Measurements from ENCODE around the gene XAGE1A.
"Not testable (repeated sequence)": the region's sequence is repeated elsewhere in the genome, so short reads cannot be mapped to it uniquely, and the experiment has no call there.

The XAGE1A gene, protein sequence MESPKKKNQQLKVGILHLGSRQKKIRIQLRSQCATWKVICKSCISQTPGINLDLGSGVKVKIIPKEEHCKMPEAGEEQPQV

DNA sequence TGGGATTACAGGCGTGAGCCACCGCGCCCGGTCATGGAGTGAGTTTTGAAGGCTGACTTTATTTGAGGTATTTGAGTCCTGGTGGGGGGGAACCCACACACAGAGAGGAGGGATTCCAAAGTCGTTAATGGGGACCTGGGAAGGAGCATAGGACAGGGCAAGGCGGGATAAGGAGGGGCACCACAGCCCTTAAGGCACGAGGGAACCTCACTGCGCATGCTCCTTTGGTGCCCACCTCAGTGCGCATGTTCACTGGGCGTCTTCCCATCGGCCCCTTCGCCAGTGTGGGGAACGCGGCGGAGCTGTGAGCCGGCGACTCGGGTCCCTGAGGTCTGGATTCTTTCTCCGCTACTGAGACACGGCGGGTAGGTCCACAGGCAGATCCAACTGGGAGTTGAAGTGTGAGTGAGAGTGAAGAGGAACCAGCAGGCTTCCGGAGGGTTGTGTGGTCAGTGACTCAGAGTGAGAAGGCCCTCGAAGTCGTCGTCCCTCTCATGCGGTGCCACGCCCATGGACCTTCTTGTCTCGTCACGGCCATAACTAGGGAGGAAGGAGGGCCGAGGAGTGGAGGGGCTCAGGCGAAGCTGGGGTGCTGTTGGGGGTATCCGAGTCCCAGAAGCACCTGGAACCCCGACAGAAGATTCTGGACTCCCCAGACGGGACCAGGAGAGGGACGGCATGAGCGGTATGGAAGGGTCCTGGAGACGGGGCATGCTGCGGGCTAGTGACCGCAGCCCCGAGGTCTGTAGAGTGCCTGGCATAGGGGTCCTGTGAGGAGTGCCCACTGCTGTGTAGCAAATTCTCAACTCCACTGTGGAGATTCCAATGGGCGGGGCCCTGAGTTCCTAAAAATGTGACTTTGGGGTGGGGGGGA, at the start of gene XAGE1A:
Gene XAGE1A (plus strand): TSS at position 264 of the 874 bp plus-strand sequence. CDS start 1,554 bp downstream, outside the sequence.
- not testable (repeated sequence) for DNase-seq

DNA sequence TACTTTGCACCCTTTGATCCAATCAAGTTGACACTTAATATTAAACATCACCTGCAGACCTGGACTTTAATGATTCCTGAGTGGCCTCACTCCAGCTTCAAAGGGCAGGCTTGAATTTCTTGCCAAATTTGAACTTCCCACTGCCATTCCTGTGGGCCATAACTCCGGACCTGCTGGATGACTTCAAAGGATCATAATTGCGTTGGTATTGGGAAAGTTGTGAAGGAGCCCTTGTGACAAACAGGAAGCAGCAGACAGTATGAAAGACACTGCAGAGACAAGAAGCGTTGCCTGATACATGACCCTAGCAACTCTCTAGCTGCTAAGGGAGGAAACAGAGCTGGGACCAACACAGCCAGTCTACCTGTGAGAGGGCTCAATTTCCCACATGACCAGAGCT, 43.6 kb upstream of the XAGE1A start:
- not testable (repeated sequence) for DNase-seq

DNA sequence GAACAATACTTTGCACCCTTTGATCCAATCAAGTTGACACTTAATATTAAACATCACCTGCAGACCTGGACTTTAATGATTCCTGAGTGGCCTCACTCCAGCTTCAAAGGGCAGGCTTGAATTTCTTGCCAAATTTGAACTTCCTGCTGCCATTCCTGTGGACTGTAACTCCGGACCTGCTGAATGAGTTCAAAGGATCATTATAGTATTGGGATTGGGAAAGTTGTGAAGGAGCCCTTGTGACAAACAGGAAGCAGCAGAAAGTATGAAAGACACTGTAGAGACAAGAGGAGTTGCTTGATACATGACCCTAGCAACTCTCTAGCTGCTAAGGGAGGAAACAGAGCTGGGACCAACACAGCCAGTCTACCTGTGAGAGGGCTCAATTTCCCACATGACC, 24.3 kb upstream of the XAGE1A start:
- not testable (repeated sequence) for DNase-seq

DNA sequence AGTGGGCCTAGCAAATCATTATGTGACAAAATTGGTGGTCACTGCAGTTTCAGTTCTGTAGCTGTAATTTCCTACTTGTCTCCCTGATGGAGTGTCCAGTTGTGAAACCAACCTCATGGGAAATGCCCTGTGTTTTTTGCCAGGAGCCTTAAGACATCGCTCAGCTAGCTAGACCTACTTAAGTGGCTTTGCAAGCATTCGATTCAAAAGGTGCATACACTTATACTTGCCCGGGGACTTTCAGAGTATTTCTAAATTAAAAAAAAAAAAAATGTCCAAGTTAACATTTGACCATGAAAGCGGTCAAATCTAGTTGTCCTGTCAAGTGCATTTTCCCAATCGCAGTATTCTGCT, 788 bp downstream of the XAGE1A start:
- DNase-seq, result not testable (repeated sequence)

DNA sequence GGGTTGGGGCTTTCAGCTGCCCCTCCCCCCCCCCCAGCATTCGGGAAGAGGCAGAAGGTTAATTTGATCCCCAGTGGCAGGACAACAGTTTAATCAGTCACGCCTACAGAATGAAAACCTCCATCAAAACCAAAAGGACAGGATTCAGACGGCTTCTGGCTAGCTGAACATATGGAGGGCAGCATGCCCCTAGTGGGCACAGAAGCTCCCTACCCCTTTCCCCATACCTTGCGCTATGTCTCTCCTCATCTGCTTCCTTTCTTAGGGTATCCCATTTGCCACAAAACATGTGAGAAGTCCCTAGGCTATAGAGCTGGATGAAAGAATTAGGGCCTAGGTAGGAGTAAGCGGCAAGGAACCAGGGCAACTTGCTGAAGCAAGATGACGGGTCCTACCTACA, 5.8 kb downstream of the XAGE1A start:
- DNase-seq, result not testable (repeated sequence)

DNA sequence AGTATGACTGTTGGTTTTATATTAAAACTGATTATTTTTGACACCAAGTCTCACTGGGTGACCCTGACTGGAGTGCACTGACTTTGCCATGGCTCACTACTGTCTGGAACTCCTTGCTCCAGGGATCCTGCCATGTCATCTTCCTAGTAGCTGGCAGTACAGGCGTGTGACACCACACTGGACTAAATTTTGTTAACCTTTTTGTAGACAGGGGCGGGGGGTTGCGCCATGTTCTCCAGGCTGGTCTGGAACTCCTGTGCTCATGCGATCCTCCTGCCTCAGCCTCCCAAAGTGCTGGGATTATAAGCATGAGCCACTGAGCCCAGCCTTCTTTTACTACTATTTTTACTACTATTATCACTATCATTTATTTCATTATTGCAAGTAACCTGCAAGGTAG, 8.9 kb downstream of the XAGE1A start:
- DNase-seq, result no peak

DNA sequence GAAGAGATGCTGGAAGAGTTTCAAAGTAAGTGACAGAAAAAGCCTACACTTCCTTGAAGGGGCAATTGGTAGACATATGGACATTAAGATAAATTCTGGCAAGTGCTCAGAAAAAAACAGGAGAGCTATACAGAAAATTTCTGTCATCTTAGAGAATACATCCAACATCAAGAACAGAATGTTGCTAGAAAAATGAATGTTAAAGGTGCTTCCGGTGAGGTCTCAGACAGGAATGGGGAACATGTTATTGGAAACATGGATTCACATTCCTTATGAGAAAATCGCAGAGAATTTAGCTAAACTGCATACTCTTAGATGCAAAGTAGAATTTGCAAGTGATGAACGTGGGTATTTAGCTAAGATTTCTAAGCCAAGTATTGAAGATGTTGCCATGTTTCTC, 11.7 kb downstream of the XAGE1A start:
- no peak for DNase-seq

DNA sequence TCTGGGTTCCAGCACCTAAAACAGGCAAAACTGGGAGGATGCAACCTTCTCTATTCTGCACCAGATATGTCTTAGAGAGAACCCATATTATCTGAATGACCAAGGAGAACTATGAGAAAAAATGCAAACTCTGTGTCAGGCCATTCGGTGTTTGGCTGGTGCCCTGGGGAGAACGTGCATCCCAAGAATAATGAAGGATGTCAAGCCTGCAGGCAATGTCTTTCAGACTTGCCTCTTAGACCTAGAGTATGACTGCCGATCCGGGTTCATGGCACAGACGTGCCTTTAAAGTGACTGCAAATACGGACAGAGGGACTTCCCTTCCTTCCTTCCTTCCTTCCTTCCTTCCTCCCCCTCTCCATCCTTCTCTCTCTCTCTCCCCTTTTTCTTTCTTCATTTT, 14.3 kb downstream of the XAGE1A start:
- DNase-seq, result no peak

DNA sequence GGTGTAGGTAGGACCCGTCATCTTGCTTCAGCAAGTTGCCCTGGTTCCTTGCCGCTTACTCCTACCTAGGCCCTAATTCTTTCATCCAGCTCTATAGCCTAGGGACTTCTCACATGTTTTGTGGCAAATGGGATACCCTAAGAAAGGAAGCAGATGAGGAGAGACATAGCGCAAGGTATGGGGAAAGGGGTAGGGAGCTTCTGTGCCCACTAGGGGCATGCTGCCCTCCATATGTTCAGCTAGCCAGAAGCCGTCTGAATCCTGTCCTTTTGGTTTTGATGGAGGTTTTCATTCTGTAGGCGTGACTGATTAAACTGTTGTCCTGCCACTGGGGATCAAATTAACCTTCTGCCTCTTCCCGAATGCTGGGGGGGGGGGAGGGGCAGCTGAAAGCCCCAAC, 15.5 kb downstream of the XAGE1A start:
- not testable (repeated sequence) for DNase-seq

DNA sequence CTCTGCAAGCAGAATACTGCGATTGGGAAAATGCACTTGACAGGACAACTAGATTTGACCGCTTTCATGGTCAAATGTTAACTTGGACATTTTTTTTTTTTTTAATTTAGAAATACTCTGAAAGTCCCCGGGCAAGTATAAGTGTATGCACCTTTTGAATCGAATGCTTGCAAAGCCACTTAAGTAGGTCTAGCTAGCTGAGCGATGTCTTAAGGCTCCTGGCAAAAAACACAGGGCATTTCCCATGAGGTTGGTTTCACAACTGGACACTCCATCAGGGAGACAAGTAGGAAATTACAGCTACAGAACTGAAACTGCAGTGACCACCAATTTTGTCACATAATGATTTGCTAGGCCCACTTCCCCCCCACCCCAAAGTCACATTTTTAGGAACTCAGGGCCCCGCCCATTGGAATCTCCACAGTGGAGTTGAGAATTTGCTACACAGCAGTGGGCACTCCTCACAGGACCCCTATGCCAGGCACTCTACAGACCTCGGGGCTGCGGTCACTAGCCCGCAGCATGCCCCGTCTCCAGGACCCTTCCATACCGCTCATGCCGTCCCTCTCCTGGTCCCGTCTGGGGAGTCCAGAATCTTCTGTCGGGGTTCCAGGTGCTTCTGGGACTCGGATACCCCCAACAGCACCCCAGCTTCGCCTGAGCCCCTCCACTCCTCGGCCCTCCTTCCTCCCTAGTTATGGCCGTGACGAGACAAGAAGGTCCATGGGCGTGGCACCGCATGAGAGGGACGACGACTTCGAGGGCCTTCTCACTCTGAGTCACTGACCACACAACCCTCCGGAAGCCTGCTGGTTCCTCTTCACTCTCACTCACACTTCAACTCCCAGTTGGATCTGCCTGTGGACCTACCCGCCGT, 20.7 kb downstream of the XAGE1A start:
- not testable (repeated sequence) for DNase-seq

DNA sequence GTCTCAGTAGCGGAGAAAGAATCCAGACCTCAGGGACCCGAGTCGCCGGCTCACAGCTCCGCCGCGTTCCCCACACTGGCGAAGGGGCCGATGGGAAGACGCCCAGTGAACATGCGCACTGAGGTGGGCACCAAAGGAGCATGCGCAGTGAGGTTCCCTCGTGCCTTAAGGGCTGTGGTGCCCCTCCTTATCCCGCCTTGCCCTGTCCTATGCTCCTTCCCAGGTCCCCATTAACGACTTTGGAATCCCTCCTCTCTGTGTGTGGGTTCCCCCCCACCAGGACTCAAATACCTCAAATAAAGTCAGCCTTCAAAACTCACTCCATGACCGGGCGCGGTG, 21.3 kb downstream of the XAGE1A start, which contains the start of gene XAGE1B:
Gene XAGE1B (minus strand): TSS at position 77 of the 339 bp plus-strand sequence. CDS start 1,536 bp downstream, outside the sequence.
- DNase-seq, result not testable (repeated sequence)

DNA sequence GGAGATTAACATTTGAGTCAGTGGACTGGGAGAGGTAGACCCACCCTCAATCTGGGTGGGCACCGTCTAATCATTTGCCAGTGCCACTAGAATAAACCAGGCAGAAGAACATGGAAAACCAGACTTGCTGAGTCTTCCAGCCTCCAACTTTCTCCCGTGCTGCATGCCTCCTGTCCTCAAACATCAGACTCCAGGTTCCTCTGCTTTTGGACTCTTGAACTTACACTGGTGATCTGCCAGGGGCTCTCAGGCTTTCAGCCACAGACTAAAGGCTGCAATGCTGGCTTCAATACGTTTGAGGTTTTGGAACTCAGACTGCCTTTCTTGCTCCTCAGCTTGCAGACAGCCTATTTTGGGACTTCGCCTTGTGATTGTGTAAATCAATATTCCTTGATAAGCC, 45.4 kb downstream of the XAGE1A start:
- not testable (repeated sequence) for DNase-seq

DNA sequence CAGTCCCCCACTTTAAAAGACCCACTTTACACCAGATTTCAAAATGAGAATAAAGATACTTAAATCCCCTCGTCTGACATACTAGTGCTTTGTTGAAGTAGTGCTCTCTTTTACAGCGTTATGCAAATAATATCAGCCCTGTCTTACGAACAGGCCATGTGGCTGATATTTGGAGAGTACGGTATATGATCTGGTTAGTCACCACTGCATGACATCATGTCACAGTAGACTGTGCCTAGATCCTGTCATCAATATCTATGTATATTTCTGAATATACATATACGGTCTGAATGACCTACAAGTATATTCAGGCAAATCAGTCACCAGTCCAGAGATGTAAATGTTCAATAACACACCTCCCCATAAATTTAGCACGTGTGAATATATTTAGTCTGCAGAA, 46.7 kb downstream of the XAGE1A start:
- DNase-seq, result no peak

DNA sequence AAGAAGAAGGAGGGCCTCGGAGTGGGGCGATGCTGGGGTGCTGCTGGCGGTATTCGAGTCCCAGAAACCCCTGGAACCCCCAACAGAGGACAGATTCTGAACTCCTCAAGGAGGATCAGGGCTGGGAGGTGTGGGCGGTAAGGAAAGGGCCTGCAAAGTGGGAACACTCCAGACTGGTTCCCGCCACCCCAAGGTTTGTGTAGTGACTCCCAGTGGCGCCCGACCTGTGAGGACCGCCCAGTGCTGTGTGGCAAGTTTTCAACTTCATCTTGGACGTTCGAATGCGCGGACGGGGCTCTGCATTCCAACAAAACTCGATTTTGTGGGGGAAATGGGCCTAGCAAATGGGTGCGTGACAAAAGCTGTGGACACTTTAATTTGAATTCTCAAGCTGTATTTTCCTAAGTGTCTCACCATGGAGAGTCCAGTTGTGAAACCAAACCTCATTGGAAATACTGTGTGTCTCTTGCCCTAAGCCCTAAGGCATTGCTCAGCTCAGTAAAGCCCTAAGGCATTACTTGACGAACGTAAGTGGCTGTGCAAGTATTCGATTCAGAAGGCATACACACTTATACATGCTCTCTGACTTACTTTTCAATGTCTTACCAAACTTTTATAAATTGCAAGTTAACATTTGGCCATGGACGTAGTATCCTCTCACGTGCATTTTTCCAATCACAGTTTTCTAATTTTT, 48.7 kb downstream of the XAGE1A start:
- DNase-seq, result no peak

DNA sequence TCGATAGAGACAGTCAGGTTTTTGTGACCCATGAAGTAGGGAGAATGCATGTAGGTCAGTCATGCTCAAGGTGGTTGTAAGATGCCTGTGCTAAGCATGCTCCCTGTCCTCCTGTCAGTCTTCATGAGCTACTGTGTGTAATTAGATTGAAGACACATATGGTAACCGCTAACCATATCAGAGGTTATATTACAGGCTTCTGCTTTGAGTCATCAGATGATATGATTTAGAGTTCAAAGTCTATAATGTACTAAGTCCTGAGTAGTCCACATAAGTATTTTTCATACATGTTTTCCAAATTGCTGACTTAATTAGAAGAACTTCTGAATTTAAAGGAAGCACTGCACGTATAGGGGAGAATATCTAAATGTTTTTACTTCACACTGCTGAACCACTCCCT, 53.2 kb downstream of the XAGE1A start:
- DNase-seq, result not testable (repeated sequence)

All from midbrain (tissue), 1 donor.